IPS-11a (cell line): ENCODE results near the gene PRCP.
"Not testable (repeated sequence)": the region's sequence is repeated elsewhere in the genome, so short reads cannot be mapped to it uniquely, and the experiment has no call there.

Experiments used
- H3K4me3 ChIP-seq: one replicate; pipeline ENCODE4 v1.5.1; 2013; ENCODE audit warnings: low read depth, low read length, control low read depth

Gene PRCP

DNA sequence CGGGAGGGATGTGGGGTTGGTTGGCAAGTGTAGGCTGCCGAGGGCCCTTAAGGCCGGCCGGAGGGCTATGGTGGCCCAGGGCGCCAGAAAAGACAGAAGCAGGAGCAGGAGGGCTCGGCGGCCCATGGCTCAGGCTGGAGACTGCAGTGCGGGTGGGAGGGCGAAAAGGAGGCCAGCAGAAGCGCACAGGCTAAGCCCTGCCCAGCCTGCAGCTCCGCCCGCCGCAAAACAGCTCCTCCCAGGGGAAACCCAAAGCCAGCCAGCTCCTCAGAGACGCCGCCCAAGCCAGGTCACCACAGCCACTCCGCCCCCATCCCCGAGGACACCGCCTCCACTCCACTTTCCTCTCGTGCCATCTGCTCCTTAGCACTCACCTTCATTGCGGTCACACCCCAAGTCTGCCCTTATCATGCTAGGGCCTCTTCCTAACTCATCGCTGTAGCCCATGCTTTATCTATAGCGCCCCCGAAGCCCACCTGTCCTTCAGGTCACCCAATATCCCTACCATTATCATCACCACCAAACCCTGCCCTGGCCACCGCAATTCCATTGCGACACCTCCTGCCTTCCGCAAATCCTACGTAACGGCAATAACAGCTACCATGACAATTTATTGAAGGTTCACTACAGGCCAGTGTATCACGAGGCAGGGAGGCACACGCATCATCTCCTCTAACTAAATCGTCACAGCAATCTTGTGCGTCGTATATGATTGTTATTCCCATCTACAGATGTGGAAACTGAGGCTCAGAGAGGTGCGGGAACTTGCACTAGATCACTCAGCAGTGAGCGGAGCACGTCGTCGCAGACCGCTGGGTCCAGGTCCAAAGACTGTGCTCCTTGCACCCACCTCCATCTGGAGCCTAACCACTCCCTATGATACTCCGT lies at the start of gene PRCP:
Gene PRCP, minus strand, starts transcription at position 154 of the 888 bp plus-strand sequence. Its CDS starts 28 bp downstream, at position 126.
- H3K4me3 ChIP-seq = peak within 1 kb of the TSS; percentile 94

GRCh38 chr11:82949352-82949751 lies 49.1 kb upstream of the PRCP start:
- H3K4me3 ChIP-seq = no peak overlapping the region

DNA sequence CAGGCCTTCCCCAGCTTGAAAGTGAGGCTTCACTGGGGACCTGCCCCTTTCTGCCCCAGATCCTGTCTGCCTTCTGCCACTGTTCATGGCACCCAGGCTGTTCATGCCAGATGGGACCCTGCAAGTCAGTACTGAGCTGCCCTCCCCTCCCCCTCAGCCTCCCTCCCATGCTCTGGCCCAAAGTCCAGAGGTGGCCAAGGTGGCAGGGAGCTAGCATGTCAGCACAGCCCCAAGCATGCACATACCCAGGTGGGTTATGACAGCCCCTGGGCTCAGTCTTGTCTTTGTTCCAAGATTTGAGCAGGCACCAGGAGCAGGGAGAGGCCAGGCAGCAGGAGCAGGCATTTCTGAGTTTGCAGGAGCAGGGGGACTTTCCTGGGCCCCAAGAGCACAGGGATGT lies 45.5 kb upstream of the PRCP start:
- no peak overlapping the region for H3K4me3 ChIP-seq

- not testable (repeated sequence) for H3K4me3 ChIP-seq
These were observed 44.8 kb upstream of the PRCP start for GRCh38 chr11:82945041-82945440.

DNA sequence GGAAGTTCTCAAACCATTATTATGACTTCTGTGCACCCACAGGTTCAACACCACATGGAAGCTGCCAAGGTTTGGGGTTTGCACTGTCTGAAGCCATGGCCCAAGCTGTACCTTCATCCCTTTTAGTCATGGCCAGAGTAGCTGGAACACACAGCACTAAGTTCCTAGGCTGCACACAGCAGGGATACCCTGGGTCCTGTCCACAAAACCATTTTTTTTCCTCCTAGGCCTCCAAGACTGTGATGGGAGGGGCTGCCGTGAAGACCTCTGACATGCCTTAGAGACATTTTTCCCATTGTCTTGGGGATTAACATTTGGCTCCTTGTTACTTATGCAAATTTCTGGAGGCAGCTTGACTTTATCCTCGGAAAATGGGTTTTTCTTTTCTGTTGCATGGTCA lies 44.0 kb upstream of the PRCP start:
- H3K4me3 ChIP-seq = no peak overlapping the region

GRCh38 chr11:82943430-82943829 lies 43.2 kb upstream of the PRCP start:
- not testable (repeated sequence) for H3K4me3 ChIP-seq

DNA sequence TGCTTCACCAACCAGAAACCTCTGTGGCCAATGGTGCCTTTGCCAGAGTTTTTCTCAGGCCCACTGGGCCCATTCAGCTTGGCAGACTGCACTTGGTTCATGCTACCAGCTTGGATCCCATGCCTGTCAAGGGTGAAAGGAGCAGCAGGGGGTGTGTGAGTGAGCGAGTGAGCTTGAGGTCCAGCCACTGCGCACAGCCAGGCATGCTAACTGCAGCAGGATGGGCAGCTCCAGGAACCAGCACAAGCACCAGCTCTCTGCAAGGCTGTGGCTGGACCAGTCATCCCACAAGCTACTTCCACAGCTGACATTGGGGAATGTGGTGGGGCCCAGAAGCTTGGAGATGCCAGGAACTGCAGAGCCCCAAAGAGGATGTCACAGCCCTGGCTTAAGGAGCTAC lies 42.1 kb upstream of the PRCP start:
- no peak overlapping the region for H3K4me3 ChIP-seq

DNA sequence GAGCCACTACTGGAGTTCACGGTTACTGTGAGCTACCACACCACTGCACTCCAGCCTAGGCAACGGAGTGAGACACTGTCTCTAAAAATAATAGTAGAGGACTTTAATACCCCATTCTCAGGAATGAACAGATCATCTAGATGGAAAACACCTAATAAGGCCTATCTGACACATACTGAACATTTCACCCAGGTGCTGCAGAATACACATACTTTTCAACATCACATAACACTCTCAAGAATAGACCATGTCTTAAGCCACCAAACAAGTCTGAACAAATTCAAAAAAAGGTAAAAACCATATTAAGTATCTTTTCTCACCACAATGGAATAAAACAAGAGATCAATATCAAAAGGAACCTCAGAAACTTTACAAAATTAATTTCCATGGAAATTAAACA lies 39.2 kb upstream of the PRCP start:
- H3K4me3 ChIP-seq = no peak overlapping the region

GRCh38 chr11:82937554-82937953 lies 37.3 kb upstream of the PRCP start:
- no peak overlapping the region for H3K4me3 ChIP-seq

DNA sequence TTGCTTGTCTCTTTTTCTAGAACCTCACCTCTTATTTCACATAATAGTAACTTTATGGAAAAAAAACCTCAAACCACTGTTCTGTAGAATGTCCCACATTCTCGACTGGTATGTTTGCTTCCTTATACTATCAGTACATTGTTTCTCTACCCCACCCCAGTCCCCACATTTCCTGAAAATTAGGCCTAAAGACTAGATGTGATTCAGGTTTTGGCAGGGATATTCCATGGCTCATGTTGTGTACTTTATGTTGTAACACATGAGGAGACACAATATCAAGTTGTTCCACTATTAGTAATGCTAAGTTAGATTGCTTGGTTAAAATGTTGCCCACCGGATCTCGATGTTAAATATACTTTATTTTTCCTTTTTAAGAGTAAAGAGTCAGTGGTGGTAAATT lies 36.0 kb upstream of the PRCP start:
- no peak overlapping the region for H3K4me3 ChIP-seq

DNA sequence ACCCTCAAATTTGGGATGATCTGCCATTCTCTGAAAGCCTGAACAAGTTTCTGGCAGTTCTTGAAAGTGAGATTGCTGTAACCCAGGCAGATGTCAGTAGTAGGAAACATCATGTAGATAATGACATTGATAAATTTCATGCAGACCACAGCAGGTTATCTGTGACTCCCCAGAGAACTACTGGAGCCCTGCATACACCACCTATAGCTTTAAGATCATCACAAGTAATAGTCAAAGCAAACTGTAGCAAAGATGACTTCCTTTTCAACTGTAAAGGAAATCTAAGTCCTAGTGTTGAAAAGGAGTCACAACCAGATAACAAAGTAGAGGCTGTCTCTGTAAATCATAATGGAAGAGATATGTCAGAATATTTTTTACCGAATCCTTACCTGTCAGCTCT lies 32.3 kb upstream of the PRCP start:
- no peak overlapping the region for H3K4me3 ChIP-seq

DNA sequence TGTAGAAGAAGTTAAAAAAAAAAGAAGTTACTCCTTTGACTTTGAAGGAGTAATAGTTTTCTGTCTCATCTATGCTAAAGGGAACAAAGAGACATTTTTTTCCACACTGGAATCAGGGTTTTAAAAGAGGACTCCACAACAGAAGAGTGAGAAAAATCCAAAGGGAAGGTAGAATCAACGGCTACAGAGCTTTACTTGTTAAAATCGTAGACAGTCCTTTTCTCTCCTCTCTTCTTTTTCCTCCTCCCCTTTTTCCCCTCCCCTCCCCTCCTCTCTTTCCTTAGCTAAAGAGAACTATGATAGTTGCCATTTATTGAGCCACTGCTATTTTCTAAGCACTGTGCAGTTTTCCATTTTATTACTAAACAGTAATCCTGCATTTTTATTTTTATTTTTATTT lies 30.5 kb upstream of the PRCP start:
- no peak overlapping the region for H3K4me3 ChIP-seq

DNA sequence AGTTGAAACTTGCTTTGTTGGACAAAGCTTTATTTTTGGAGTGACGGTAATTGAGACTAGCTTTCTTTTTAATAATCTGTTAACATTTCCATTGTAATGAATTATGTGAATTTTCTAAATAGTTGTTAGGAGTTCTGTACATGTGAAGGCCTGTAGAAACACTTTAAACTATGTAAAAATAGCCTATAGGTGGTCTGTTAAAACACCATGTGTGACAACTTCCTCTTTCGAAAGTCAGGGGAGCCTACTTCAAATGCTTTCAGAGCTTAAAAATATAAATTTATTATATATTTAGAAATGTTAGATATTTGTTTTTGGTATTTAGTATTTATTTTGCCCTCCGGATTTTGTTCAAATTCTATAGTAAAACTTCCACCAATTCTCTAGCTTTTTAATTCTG lies 30.0 kb upstream of the PRCP start:
- H3K4me3 ChIP-seq = no peak overlapping the region

DNA sequence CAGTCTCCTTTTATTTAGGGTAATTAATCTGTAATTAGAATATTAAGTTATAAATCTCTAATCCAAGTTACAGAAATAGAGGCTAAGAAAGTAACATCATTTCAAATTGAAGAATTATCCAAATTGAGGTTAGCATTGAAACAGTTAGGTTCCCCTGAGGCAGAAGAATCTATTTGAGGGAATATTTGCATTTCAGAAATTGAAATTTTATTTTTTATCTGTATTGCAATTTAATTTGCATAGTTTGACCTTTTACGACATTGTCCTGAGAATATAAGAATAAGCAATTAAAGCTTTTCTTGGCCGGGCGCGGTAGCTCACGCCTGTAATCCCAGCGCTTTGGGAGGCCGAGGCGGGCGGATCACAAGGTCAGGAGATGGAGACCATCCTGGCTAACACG lies 28.9 kb upstream of the PRCP start:
- H3K4me3 ChIP-seq = no peak overlapping the region

DNA sequence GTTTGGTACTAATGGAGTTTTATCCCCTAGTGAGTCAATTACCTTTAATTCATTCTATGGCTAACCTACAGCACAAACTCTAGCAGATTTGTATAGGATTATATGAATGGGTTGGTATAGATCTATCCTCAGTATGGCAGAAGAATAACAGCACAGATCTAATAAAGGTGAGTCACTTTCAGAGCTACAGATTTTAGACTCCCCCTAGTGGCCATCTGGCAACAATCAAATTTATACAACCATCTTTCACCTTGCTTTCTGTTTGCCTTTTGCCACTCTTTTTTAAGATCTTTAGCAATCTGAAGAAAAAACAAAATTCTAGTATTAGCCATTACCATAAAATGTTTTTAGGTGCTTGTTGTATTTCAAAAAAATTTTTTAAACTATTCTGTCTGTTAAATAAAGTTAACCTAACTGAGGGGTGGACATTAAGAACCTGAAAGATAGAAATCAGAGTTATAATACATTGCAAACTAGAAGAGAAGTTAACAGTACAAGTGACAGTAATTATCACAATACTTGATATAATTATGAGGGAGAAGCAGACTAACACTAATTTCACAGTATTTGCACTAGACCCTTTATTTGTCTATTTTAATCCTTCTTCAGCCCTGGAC lies 27.1 kb upstream of the PRCP start:
- H3K4me3 ChIP-seq = no peak overlapping the region

GRCh38 chr11:82924522-82925224 lies 24.4 kb upstream of the PRCP start:
- no peak overlapping the region for H3K4me3 ChIP-seq

- not testable (repeated sequence) for H3K4me3 ChIP-seq
These were observed 22.4 kb upstream of the PRCP start for GRCh38 chr11:82922396-82923173.

DNA sequence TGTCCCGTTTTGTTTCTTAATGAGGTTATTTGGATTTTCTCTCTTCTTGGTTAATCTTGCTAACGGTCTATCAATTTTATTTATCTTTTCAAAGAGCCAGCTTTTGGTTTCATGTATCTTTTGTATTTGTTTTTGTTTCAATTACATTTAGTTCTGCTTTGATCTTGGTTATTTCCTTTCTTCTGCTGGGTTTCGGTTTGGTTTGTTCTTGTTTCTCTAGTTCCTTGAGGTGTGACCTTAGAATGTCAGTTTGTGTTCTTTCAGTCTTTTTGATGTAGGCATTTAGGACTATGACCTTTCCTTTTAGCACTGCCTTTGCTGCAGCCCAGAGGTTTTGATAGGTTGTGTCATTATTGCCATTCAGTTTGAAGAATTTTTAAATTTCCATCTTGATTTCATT lies 20.0 kb upstream of the PRCP start:
- H3K4me3 ChIP-seq = not testable (repeated sequence)

- not testable (repeated sequence) for H3K4me3 ChIP-seq
These were observed 19.6 kb upstream of the PRCP start for GRCh38 chr11:82919786-82920185.

- no peak overlapping the region for H3K4me3 ChIP-seq
These were observed 8.9 kb upstream of the PRCP start for GRCh38 chr11:82909015-82909640.

DNA sequence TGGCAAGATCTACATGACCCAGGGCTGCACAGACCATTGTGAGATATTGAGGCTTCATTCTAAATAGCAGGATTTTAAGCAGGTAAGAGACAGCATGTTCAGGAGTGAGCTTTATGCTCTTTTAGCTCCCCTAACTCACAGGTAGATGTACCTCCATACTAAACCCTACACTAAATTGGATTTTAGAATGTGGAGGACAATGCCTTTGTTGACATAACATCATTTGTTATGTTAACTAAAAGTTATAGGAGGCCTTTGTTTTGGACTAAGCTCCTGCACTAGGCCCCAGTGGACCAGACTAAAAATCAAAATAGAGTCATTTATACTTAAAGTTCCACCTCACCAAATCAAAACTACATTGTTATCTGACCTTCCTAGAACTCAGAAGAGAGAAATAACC lies 8.1 kb upstream of the PRCP start:
- no peak overlapping the region for H3K4me3 ChIP-seq
